GM21576 (cell line): ENCODE measurements around the gene MBTPS2.
"Not testable (repeated sequence)": the region's sequence is repeated elsewhere in the genome, so short reads cannot be mapped to it uniquely, and the experiment has no call there.

Experiments
- ATAC-seq: cut with Tn5 transposase; IDR thresholded peaks from one replicate; pipeline ENCODE4 v1.9.1; 2021; ENCODE audit warnings: mild to moderate bottlenecking, moderate library complexity; ENCODE audit not compliant: unreplicated experiment

MBTPS2 gene

DNA sequence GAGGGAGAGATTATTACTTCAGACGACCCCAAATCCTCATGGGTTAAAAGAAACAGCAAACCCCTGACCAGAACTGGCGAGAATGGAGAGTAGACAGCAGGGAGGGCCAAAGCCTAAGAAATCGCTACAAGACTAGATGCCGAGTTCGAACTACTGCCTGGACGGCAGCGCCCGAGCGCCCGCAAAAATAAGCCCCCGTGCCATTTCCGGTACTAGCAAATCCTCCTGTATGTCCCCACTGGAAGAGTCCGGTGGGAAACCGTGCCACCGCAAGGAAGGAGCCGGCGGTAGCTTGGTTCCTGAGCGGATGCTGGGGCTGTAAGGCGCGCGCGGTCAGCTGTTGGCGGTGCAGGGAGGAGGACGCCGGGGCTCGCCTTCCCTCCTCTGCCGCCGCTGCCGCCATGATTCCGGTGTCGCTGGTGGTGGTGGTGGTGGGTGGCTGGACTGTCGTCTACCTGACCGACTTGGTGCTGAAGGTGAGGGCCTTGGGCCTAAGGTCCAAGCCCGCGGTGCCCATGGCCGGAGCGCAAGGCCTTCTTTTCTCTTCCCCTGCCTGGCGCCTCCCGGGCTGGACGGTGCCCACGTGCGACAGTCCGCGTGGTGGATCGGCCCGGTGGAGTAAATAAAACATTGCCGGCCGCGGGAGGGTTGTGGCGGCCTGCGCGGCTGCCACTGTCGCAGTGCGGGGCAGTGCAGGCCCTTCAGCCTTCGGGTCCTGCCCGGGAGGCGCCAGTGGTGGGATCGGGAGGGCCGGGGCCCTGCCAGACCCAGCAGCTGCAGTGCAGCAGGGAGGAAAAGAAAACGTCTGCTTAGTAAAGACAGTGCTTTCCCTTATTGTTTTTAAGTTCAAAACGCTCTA, at the start of gene MBTPS2:
Gene MBTPS2 (plus strand): TSS at position 284 of the 859 bp plus-strand sequence. CDS start 118 bp downstream, at position 402.
- ATAC-seq: peak; percentile 80

DNA sequence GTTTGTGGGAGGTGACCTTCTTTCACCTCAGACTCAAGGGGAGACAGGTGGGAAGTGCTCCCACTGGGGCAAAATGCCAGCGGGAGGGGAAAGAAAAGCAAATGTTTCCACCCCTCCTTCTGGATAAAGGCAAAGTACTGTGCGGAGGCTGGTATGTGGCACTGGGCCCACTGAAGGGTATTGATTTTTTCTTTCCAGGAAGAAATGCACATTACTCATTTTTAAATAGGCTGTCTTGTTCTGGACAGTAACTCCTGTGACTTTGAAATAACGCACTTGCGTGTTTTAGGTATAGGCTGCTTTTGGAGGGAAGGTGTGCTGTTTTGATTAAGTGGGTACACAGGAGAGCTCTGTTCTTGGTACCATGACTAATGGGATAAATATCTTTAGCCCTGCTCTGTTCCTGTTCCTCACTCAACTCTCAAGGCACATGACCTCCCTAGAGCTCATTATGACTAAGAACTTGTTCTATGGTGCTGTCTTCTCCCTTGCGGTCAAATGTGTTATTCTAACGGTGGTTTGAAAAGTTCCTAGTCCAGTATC, 40.7 kb upstream of the MBTPS2 start:
- peak; percentile 65 for ATAC-seq

DNA sequence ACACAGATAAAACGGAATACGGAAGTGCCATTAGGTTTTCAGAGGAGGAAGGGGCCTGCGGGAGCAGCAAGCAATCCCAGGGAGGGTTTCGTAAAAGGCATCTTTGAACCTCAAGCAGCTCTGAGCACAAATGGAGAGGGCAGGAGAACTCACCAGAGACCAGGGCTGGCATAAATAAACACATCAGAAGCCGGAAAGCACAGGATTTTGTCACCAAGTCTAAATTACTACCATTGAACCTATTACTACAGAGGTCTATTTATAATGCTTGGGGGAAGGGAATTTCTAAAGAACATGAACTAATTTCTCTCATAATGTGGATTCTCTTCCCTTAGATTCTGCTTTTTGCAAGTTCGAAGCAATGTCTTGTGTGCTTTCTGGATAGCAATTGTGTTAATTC, 39.6 kb upstream of the MBTPS2 start:
- no peak for ATAC-seq

DNA sequence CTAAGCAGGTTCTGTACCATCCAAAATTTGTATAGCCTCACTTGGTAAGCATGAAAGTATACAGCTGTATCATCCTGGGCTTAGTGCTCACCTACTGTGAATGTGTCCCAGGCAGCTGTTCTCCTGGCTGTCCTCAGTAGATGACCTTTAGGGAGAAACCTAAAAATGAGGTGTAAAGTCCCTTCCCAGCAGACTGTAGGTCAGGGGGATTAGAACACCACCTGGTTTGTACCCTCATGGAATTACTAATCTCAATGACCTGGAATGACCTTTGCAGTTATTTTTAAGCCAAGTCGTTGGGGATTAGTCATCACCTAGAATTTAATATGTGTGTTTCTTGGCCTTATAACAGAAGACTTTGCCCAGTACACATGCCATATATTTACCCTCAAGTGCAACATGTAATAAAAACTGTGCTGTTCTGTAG, 39.1 kb upstream of the MBTPS2 start:
- ATAC-seq: no peak

DNA sequence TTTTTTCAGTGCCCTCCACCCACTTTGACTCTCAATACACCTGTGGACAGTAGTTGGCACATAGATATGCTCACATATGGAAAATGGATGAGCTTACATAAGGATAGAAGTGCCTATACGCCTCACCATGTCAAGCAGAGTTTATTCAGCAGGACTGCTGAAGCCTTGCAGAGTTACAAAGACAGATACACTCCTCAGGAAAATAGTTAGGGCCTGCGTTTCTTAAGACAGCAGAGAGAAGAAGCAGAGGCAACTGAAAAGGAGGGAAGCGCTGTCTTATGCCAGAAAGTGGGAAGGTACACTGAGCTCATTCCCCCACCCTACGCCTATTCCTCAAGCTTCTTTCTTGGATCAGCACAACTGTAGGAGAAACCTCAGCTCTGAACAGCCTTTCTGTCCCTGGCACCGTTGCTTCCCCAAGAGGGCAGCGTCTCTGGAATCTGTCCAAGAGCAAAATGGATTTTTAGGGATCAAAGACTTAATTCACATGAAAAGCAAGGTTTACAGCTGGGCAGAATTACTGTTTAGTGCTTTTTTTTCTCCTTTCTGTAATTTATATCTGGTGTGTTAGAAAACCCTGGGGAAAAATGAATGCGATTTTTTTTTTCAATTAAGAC, 37.3 kb upstream of the MBTPS2 start:
- no peak for ATAC-seq

DNA sequence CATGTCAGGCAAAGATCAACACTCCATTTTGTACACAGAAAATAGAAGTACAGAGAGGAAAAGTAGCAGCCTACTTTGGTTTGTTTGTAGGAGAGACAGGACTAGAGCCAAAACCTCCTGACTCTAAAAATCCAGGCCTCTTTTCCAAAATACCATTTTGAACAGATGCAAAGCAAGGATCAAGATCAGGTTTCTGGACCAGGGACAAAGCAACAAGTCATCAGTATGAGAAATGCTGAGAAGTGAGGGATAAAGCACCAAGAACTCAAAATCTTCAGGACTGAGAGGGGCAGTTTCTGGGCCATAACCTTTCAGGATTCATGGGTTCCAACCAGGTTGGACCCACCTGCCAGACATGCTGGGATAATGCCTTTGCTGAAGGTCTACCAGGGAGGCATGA, 36.6 kb upstream of the MBTPS2 start:
- ATAC-seq: no peak

DNA sequence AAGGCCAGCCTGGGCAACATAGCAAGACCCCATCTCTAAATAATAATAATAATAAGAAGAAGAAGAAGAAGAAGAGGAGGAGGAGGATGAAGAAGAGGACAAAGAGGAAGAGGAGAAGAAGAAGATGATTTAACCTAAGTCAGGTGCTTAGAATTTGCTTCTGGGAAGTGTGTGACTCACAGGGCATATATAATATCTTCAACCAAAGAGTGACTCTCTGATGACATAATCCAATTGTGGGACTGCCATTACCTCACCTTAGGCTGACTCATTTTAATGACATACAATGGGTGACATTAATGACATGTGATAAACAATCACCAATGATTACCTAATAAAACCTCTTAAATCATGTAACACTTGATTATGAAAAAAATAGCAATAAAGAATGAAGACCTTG, 32.7 kb upstream of the MBTPS2 start:
- ATAC-seq: no peak

DNA sequence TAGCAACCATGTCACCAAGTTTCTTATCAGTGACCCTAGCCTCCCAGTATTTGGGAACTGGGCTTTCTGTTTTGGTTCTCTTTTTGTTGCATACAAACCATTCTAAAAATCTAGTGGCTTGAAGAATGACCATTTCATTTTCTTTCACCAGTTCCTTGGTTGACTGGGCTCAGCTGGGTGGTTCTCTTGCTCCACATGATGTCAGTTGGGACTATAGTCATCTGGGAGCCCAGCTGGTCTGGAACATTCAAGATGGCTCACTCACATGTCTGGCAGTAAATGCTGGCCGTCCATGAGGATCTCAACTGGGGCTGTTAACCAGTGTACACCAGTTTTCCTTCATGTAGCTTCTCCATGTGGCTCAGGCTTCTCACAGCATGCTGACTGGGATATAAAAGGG, 27.6 kb upstream of the MBTPS2 start:
- ATAC-seq: no peak

DNA sequence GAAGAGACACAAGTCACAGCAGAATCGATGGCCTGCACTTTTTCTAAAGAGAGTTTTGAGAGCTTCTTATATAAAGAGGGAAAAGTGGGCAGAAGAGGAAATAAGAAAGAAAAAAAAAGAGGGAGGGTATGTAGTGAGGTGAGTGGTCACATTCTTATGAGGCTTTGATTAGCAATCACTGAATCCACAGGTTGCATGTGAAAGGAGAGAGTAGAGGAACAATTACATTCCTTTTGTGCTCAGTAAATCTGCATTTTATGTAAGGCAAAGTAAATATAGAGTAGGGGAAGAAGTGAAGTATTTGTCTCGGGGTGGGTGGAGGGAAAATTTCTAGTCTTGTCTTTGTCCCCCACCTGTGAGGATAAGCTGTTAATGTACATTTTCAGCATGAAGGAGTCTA, 26.8 kb upstream of the MBTPS2 start:
- ATAC-seq: no peak

DNA sequence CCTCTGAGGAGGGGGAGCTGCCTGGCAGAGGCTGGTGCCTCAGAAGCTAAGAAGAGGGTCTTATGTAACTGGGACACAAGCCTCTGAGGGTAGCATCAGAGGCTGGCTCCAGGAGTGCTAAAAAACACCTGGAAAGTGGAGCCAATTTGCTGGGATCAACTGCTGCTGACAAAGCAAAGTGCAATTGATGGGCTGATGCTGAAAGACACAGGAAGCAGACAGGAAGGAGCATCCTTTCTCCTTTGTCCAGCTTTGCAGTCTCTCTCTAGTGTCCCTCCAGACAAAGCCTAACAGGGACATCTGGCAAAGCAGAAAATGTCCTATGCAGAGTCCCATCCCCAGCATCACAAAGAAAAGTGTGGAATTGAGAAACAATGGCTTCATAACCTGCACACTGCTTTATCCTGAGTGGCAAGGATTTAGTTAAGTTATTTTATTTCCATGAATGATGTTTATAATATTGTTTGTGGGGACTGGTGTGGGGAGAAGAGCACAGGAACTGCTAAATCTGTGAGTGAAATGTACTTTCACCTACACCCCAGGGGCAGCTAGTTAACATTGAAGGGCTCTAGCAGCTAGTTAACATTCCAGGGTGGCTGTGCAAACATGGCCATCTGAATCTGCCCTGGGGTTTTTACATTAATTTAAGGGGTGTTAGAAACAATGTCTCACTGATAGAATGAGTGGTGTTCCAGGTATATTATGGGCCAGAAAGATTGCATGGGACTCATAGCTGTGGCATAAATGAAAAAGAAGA, 25.6 kb upstream of the MBTPS2 start:
- no peak for ATAC-seq

DNA sequence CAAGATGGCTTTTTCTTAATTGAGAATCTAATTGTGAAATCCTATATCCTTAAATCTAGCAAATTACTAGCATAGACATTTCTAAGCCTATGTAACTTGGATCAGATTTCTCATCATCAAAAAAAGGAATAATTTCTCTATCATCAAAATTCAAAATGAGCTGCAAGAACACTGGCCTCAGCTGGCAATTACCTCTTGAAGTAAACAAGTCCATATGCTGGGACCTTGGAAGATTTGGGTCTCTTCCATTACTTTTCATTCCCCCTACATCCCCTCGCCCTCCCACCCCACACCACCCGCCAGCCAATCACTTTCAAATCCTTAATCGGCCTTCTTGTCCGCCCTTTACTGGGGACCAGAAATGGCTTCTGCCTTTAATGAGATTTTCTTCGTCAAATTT, 23.3 kb upstream of the MBTPS2 start:
- ATAC-seq: no peak

DNA sequence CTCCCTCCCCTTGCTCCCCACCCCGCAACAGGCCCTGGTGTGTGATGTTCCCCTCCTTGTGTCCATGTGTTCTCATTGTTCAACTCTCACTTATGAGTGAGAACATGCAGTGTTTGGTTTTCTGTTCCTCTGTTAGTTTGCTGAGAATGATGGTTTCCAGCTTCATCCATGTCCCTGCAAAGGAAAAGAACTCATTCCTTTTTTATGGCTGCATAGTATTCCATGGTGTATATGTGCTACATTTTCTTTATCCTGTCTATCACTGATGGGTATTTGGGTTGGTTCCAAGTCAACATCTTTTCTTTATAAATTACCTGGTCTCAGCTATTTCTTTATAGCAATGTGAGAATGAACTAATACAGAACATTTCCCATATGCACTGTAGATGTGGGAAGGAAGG, 19.2 kb upstream of the MBTPS2 start:
- ATAC-seq: not testable (repeated sequence)

DNA sequence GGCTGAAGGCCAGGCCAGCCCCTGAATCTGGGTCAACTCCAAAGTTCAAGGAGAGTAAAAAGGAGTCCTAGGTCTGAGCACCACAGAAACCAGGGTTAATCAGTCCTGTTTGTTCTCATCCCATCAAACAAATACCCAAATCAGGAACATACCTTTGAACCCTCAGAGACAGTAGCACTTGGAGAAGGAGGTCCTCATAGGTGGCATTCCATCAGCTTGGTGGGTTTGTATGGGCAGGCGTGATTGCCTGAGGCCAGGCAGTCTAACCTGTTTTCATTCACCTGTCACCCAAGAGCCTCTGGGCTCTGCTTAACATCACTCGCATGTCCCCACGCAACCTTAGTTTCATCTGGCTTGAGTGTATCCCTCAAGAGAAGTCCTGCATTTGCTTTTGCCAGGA, 17.5 kb upstream of the MBTPS2 start:
- no peak for ATAC-seq

DNA sequence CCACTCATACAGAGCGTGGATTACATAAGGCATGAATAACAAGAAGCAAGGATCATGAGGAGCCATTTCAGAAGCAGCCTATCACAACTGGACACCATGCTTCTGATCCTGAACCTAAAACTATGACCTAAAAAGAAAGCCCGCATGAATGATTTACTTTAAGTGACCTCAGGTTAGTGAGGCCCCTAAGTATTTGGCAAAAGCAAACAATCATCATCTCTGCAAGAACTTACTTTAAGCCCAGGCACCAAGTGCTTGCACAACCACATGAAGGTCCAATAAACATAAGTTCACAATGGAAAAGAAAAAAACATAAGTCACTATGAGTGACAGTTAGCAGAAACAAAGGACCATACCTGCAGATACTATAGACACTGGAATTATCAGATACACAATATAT, 7.9 kb upstream of the MBTPS2 start:
- no peak for ATAC-seq

DNA sequence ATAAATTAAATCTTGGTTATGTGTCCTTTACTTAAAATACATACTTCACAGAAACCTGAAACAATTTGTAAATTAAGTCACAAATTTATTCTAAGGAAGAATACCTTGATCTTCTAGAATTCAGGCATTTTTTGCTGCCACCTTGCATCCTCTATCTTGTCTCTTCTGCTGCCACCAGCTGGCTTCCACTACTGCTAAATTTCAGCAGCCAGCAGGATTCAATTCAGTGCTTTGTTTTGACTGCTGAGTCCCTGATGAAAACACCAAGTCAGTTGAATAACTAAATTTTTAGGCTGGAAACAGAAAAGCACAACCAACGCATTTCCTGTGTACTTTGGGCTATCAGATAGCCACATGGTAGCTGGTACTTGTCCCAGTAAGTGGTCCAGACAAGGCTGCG, 2.4 kb upstream of the MBTPS2 start:
- no peak for ATAC-seq

DNA sequence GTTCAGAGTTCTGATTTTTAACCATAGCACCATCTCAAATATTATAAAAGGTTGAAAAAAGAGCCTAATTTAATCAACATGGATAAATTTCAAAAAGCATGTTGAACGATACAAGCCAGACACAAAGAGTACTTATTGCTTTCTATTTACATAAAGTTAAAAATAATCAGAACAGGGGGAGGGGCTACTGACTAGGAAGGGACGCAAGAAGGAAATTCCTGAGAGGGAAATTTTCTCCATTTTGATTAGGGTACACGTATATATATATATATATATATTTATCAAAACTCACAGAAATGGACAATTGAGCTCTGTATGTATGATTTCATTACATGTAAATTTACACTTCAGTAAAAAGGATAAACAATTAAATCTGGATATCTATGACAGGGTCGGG, 482 bp upstream of the MBTPS2 start:
- peak; percentile 14 for ATAC-seq

DNA sequence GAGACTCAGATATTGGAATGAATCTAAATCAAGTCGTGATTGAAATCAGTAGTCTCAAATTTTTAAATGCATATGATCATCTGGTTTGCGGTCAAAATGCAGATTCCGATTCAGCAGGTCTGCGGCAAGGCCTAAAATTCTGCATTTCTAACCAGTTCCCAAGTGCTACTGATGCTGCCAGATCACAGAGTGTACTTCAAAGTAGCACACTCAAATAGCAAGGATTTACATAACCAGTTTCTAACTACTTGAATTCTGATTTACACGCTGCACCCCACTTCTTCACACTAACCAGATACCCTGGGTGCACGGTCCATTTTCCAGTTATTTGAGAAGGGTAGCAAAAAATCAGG, 752 bp downstream of the MBTPS2 start:
- ATAC-seq: no peak

DNA sequence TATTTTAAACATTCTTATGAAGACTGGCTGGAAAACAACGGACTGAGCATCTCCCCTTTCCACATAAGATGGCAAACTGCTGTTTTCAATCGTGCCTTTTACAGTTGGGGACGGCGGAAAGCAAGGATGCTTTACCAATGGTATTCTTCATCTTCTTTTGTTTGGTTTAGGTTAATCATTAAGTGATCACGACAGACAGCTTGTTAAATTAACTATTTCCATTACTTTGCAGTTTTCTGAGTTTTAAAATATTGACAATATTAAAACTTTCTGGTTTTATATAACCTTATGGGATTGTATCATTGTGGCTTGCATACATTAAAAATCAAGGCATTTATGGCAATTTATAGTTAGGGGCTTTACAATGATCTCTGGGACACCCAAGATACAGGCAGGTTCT, 3.8 kb downstream of the MBTPS2 start:
- no peak for ATAC-seq

DNA sequence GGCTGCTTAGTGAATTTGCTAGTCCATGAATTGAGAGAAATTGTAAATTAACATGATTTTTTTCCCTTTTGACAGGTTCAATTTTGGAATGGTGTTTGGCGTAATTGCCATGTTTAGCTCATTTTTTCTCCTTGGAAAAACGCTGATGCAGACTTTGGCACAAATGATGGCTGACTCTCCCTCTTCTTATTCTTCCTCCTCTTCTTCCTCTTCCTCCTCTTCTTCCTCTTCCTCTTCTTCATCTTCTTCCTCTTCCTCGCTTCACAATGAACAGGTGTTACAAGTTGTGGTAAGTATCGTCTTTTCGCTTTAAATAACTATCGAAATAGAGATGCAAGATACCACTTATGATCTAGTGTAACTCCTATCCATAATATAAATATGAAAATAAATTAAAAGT, 5.7 kb downstream of the MBTPS2 start:
- no peak for ATAC-seq

DNA sequence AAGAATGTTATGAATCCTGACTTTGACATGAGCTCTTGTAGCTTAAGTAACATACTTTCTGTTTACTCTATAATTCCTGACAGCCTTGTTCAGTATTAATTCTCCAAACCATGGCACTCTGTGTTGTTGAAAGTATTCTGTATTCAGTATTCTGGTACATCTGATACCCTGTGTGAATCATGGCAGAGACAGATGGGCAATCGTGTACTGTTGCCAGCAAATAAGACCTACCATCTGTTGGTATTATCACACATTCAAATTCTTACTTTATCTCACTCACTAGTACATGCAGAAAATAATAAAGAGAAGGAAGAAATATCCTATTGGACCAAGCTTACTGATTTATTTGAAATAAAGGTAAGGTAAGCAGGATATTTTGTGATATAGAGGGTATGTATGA, 7.9 kb downstream of the MBTPS2 start:
- no peak for ATAC-seq

DNA sequence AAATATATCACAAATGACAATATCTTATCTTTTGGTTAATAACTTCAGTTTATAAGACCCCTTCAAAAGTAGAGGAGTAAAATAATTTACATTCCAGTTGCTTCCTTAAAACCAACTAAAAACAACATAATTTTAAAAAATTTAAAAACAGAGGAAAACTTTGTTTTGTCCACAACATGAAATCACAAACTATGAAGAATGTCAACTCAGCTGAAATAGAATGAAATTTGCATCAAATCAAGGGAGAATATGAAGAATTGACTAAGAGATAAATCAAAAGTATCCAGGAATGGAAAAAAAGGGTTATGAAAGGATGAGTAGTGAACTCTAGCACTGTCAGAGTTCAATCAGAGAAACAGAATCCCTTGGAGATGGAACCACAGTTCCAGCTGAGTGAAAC, 14.2 kb downstream of the MBTPS2 start:
- no peak for ATAC-seq
